ENCODE measurements around the gene CBX3. TPM values are rescaled to one million over a fixed set of nuclear protein-coding genes. Genes with fewer than 3 reads are reported as not detected.

The CBX3 gene
- total and polyA plus RNA-seq, 2 of the 8 experiments (the other 6 are each of a cell fraction or from before 2014, with no cell fraction given): 71.3 to 258 TPM

DNA sequence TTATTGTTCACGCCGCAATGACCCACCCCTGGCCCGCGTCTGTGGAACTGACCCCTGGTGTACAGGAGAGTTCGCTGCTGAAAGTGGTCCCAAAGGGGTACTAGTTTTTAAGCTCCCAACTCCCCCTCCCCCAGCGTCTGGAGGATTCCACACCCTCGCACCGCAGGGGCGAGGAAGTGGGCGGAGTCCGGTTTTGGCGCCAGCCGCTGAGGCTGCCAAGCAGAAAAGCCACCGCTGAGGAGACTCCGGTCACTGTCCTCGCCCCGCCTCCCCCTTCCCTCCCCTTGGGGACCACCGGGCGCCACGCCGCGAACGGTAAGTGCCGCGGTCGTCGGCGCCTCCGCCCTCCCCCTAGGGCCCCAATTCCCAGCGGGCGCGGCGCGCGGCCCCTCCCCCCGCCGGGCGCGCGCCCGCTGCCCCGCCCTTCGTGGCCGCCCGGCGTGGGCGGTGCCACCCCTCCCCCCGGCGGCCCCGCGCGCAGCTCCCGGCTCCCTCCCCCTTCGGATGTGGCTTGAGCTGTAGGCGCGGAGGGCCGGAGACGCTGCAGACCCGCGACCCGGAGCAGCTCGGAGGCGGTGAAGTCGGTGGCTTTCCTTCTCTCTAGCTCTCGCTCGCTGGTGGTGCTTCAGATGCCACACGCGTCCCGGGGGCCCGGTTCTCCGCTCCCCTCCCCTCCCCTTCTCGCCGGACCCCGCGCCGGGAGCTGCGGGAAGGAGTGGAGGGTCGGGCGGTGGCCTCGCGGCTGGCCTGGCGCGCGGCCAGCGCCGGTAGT, at the start of gene CBX3 (continued):
- TF ChIP-seq RAD21 (IDR thresholded peaks at IDR 0.05 in 1 of 2, conservative IDR thresholded peaks at IDR 0.05 in 1 of 2; ENCODE audit: low read depth in 2 of 2, low read length in 2 of 2) (no peak), TAF7 (optimal IDR thresholded peaks at IDR 0.05; ENCODE audit: borderline replicate concordance, low read depth, low read length) (peak; percentile 78), RNF2 (IDR thresholded peaks at IDR 0.05; ENCODE audit: borderline replicate concordance, low read depth, low read length, missing control alignments, poor library complexity, severe bottlenecking) (no peak), NANOG (IDR thresholded peaks at IDR 0.05; ENCODE audit: insufficient read depth, low read depth, low read length, poor library complexity, severe bottlenecking) (peak; percentile 28), ZNF274 (IDR thresholded peaks at IDR 0.05; ENCODE audit: borderline replicate concordance, extremely low read depth, low read length) (no peak), CREB1 (IDR thresholded peaks at IDR 0.05) (0 out of 2 replicates have a peak, but pooled peaks have one; percentile 45), RBBP5 (IDR thresholded peaks at IDR 0.05; ENCODE audit: borderline replicate concordance, low read depth, low read length) (peak; percentile 77; the same call in 1 of the 2 replicates), EP300 (IDR thresholded peaks at IDR 0.05; ENCODE audit: borderline replicate concordance in 1 of 2, low read depth in 2 of 2, low read length in 2 of 2) (peak in 1 of 2 experiments; percentile 13; a peak in 1 of 3 replicates), BRCA1 (IDR thresholded peaks at IDR 0.05; ENCODE audit: low read depth, low read length) (no peak), SAP30 (IDR thresholded peaks at IDR 0.05; ENCODE audit: insufficient read depth, insufficient replicate concordance, low read length) (no peak), SIN3A (conservative IDR thresholded peaks at IDR 0.05 in 1 of 2, IDR thresholded peaks at IDR 0.05 in 1 of 2; ENCODE audit: low read depth in 1 of 2, low read length in 2 of 2) (no peak; a peak in 1 of 4 replicates), ATF2 (IDR thresholded peaks at IDR 0.05; ENCODE audit: low read length) (0 out of 2 replicates have a peak, but pooled peaks have one; percentile 21), SRF (IDR thresholded peaks at IDR 0.05; ENCODE audit: low read depth, low read length) (no peak), EZH2 (IDR thresholded peaks at IDR 0.05; ENCODE audit: low read depth, low read length, severe bottlenecking) (no peak), CBX8 (IDR thresholded peaks at IDR 0.05; ENCODE audit: borderline replicate concordance, low read depth, low read length) (no peak), RFX5 (IDR thresholded peaks at IDR 0.05; ENCODE audit: borderline replicate concordance, low read depth, low read length) (no peak), TEAD4 (IDR thresholded peaks at IDR 0.05; ENCODE audit: low read depth, low read length) (no peak; the same call in 1 of the 2 replicates), SIRT6 (IDR thresholded peaks at IDR 0.05; ENCODE audit: low read length) (no peak), SP4 (IDR thresholded peaks at IDR 0.05; ENCODE audit: low read length) (no peak)
- TF ChIP-seq, protein P1, sequence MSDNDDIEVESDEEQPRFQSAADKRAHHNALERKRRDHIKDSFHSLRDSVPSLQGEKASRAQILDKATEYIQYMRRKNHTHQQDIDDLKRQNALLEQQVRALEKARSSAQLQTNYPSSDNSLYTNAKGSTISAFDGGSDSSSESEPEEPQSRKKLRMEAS (IDR thresholded peaks at IDR 0.05): peak; percentile 59; the same call in 1 of the 2 replicates

Measured in H1 (cell line).